Stimulated activated CD4-positive, alpha-beta T cell treated with anti-CD3 and anti-CD28 coated beads, TNF-alpha, amount 100 ng/mL, for 24 hours (primary cell): ENCODE data around the gene SLC6A2.
"Not testable (repeated sequence)": the region's sequence is repeated elsewhere in the genome, so short reads cannot be mapped to it uniquely, and the experiment has no call there.

Source experiments
- DNase-seq, 3 experiments: peaks; one replicate each; pipeline ENCODE4 v3.0.0-alpha.2; 2020; ENCODE audit warnings: low read depth in 3 of 3

The SLC6A2 gene

GRCh38 chr16:55655897-55656681 is at the start of gene SLC6A2:
Gene SLC6A2, plus strand, starts transcription at chr16:55655988. Its CDS starts 707 bp downstream, at chr16:55656695.
- no peak for DNase-seq

GRCh38 chr16:55613613-55614335 is 42.0 kb upstream of the SLC6A2 start:
- DNase-seq = no peak

GRCh38 chr16:55615071-55615470 is 40.7 kb upstream of the SLC6A2 start:
- no peak for DNase-seq

- DNase-seq = not testable (repeated sequence)
Observed at GRCh38 chr16:55615670-55616069, 40.1 kb upstream of the SLC6A2 start.

GRCh38 chr16:55621771-55622170 is 34.0 kb upstream of the SLC6A2 start:
- DNase-seq = no peak

- no peak for DNase-seq
Observed at GRCh38 chr16:55622272-55622671, 33.5 kb upstream of the SLC6A2 start.

GRCh38 chr16:55622930-55623561 is 32.7 kb upstream of the SLC6A2 start:
- DNase-seq = no peak

GRCh38 chr16:55623640-55624039 is 32.1 kb upstream of the SLC6A2 start:
- DNase-seq = no peak

GRCh38 chr16:55624696-55625095 is 31.1 kb upstream of the SLC6A2 start:
- no peak for DNase-seq

- DNase-seq = no peak
Observed at GRCh38 chr16:55625843-55626242, 29.9 kb upstream of the SLC6A2 start.

- DNase-seq = no peak
Observed at GRCh38 chr16:55628306-55628968, 27.4 kb upstream of the SLC6A2 start.

GRCh38 chr16:55630774-55631173 is 25.0 kb upstream of the SLC6A2 start:
- no peak for DNase-seq

GRCh38 chr16:55632259-55632658 is 23.5 kb upstream of the SLC6A2 start:
- DNase-seq = no peak

- no peak for DNase-seq
Observed at GRCh38 chr16:55634193-55634592, 21.6 kb upstream of the SLC6A2 start.

GRCh38 chr16:55638256-55638655 is 17.5 kb upstream of the SLC6A2 start:
- DNase-seq = no peak

GRCh38 chr16:55640701-55641327 is 15.0 kb upstream of the SLC6A2 start:
- no peak for DNase-seq

- DNase-seq = no peak
Observed at GRCh38 chr16:55641430-55642056, 14.2 kb upstream of the SLC6A2 start.

GRCh38 chr16:55642611-55643010 is 13.2 kb upstream of the SLC6A2 start:
- no peak for DNase-seq

- DNase-seq = no peak
Observed at GRCh38 chr16:55643161-55643970, 12.4 kb upstream of the SLC6A2 start.

GRCh38 chr16:55645986-55646385 is 9.8 kb upstream of the SLC6A2 start:
- no peak for DNase-seq
